HepG2 (cell line): ENCODE data around the gene TTLL13. TPM values are rescaled to one million over a fixed set of nuclear protein-coding genes. Genes with fewer than 3 reads are reported as not detected.
A peak's percentile ranks its signal among the peaks of the same experiment; 100 is the strongest.

Source experiments
- CENPX ChIP-seq: sonication (generic); formaldehyde crosslinking; IDR thresholded peaks from 2 replicates; pipeline ENCODE4 v1.9.0; 2021; ENCODE audit warnings: mild to moderate bottlenecking, missing genetic modification reagents, moderate library complexity
- HDAC1 ChIP-seq: sonication (generic); formaldehyde crosslinking; IDR thresholded peaks from 2 replicates; pipeline ENCODE4 v1.5.1; 2020; ENCODE audit warnings: mild to moderate bottlenecking, missing genetic modification reagents
- JUND ChIP-seq: sonication (generic); formaldehyde crosslinking; IDR thresholded peaks from 2 replicates; pipeline ENCODE4 v1.8.0; 2022; ENCODE audit warnings: mild to moderate bottlenecking, missing genetic modification reagents
- KLF16 ChIP-seq, 2 experiments: sonication (generic) in 1 of 2; formaldehyde crosslinking in 1 of 2; IDR thresholded peaks; 2 replicates each; pipeline versions ENCODE4 v1.6.1 to v1.8.0; 2016 to 2023; ENCODE audit warnings: missing genetic modification reagents in 2 of 2, missing compliant biosample characterization in 1 of 2
- POLR2A ChIP-seq, 2 experiments: IDR thresholded peaks; 2 replicates each; pipeline ENCODE4 v1.6.1; 2011; ENCODE audit warnings: low read depth in 2 of 2, low read length in 2 of 2, mild to moderate bottlenecking in 1 of 2, moderate library complexity in 1 of 2; ENCODE audit not compliant: insufficient read depth in 1 of 2
- SP4 ChIP-seq: sonication (generic); formaldehyde crosslinking; IDR thresholded peaks from 2 replicates; pipeline ENCODE4 v1.8.1; 2023; ENCODE audit warnings: mild to moderate bottlenecking, missing genetic modification reagents
- THAP11 ChIP-seq: IDR thresholded peaks from 2 replicates; pipeline ENCODE4 v1.6.1; 2016; ENCODE audit warnings: missing biosample characterization, missing genetic modification reagents
- YEATS4 ChIP-seq: sonication (generic); formaldehyde crosslinking; IDR thresholded peaks from 2 replicates; pipeline ENCODE4 v1.4.0; 2020; ENCODE audit warnings: missing genetic modification reagents, borderline replicate concordance
- ZFYVE20 ChIP-seq: sonication (generic); formaldehyde crosslinking; IDR thresholded peaks from 2 replicates; pipeline ENCODE4 v1.8.0; 2023; ENCODE audit warnings: low read depth, mild to moderate bottlenecking, moderate library complexity, missing genetic modification reagents, borderline replicate concordance
- ZNF138 ChIP-seq: sonication (generic); formaldehyde crosslinking; IDR thresholded peaks from 2 replicates; pipeline ENCODE4 v1.5.0; 2020; ENCODE audit warnings: mild to moderate bottlenecking, low read depth, missing genetic modification reagents
- ZNF326 ChIP-seq: sonication (generic); formaldehyde crosslinking; IDR thresholded peaks from 2 replicates; pipeline ENCODE4 v1.4.0; 2020; ENCODE audit warnings: missing genetic modification reagents, borderline replicate concordance
- ZNF451 ChIP-seq: sonication (generic); formaldehyde crosslinking; IDR thresholded peaks from 2 replicates; pipeline ENCODE4 v1.5.0; 2020; ENCODE audit warnings: mild to moderate bottlenecking, missing genetic modification reagents
- polyA plus RNA-seq, 8 experiments: library from polyadenylated mRNA; depleted of rRNA in 3 of 8; stranded (reverse) in 7 of 8; unstranded in 1 of 8; fragments of >200 nt; fragmentation: Illumina TruSeq in 4 of 8; extraction: Trizol in 4 of 8; gene quantifications; 2 replicates each; pipeline versions ENCODE4 v1.2.1 to v1.2.3, GENCODE V29; 2011 to 2016; ENCODE audit warnings: low read depth in 4 of 8, missing spikeins in 1 of 8, mixed read lengths in 1 of 8; ENCODE audit not compliant: insufficient read depth in 1 of 8
- total RNA-seq, 5 experiments: library from RNA; depleted of rRNA; stranded (reverse); fragments of >200 nt; fragmentation: Illumina TruSeq; extraction: Trizol; gene quantifications; 2 replicates each; pipeline ENCODE4 v1.2.3, GENCODE V29; 2016; ENCODE audit warnings: low read depth in 1 of 5
- TF ChIP-seq, protein P1 (sequence below): sonication (generic); formaldehyde crosslinking; IDR thresholded peaks from 2 replicates; pipeline ENCODE4 v1.4.0; 2020; ENCODE audit warnings: mild to moderate bottlenecking, missing genetic modification reagents
- TF ChIP-seq, protein P2 (sequence below): sonication (generic); formaldehyde crosslinking; IDR thresholded peaks from 2 replicates; pipeline ENCODE4 v1.4.0; 2020; ENCODE audit warnings: mild to moderate bottlenecking, missing genetic modification reagents, borderline replicate concordance
- TF ChIP-seq, protein P3 (sequence below): sonication (generic); formaldehyde crosslinking; IDR thresholded peaks from 2 replicates; pipeline ENCODE4 v1.9.0; 2021; ENCODE audit warnings: missing genetic modification reagents, mild to moderate bottlenecking, borderline replicate concordance
- TF ChIP-seq, protein P4 (sequence below): sonication (generic); formaldehyde crosslinking; IDR thresholded peaks from 2 replicates; pipeline ENCODE4 v1.5.0; 2020; ENCODE audit warnings: mild to moderate bottlenecking, missing genetic modification reagents
- TF ChIP-seq, protein P5 (sequence below): sonication (generic); formaldehyde crosslinking; IDR thresholded peaks from 2 replicates; pipeline ENCODE4 v1.4.0; 2020; ENCODE audit warnings: mild to moderate bottlenecking, missing genetic modification reagents

Gene TTLL13
- total and polyA plus RNA-seq, 2 of the 13 experiments (the other 11 are each of a cell fraction or from before 2014, with no cell fraction given): 0.07 to 0.29 TPM

DNA sequence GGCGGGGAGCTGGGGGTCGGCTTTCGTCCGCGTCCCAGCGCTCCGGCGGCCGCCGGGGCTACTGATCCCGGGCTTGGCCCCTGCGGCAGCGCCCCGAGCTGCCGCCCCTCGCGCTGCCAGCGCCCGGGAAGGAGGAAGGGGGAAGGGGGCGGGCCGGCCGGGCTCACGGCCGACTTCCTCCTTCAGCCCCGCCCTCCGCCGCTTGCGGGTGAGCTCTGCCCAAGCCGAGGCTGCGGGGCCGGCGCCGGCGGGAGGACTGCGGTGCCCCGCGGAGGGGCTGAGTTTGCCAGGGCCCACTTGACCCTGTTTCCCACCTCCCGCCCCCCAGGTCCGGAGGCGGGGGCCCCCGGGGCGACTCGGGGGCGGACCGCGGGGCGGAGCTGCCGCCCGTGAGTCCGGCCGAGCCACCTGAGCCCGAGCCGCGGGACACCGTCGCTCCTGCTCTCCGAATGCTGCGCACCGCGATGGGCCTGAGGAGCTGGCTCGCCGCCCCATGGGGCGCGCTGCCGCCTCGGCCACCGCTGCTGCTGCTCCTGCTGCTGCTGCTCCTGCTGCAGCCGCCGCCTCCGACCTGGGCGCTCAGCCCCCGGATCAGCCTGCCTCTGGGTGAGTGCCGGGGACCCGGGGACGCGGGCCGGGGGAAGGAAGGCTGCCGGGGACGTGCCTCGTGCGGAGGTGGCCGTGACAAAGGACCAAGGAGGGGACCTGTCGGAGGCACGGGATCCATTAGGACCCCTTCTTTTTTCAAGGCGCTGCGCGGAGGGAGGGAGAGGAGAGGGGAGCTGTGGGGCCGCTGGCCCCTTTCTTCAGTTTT is 48.0 kb upstream of the TTLL13 start, which contains the start of gene SEMA4B (continued):
- TF ChIP-seq, protein P1, sequence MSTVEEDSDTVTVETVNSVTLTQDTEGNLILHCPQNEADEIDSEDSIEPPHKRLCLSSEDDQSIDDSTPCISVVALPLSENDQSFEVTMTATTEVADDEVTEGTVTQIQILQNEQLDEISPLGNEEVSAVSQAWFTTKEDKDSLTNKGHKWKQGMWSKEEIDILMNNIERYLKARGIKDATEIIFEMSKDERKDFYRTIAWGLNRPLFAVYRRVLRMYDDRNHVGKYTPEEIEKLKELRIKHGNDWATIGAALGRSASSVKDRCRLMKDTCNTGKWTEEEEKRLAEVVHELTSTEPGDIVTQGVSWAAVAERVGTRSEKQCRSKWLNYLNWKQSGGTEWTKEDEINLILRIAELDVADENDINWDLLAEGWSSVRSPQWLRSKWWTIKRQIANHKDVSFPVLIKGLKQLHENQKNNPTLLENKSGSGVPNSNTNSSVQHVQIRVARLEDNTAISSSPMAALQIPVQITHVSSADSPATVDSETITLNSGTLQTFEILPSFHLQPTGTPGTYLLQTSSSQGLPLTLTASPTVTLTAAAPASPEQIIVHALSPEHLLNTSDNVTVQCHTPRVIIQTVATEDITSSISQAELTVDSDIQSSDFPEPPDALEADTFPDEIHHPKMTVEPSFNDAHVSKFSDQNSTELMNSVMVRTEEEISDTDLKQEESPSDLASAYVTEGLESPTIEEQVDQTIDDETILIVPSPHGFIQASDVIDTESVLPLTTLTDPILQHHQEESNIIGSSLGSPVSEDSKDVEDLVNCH (CRISPR knock-in tag): no peak
- TF ChIP-seq, protein P2, sequence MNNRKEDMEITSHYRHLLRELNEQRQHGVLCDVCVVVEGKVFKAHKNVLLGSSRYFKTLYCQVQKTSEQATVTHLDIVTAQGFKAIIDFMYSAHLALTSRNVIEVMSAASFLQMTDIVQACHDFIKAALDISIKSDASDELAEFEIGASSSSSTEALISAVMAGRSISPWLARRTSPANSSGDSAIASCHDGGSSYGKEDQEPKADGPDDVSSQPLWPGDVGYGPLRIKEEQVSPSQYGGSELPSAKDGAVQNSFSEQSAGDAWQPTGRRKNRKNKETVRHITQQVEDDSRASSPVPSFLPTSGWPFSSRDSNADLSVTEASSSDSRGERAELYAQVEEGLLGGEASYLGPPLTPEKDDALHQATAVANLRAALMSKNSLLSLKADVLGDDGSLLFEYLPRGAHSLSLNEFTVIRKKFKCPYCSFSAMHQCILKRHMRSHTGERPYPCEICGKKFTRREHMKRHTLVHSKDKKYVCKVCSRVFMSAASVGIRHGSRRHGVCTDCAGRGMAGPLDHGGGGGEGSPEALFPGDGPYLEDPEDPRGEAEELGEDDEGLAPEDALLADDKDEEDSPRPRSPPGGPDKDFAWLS (CRISPR knock-in tag): no peak
- TF ChIP-seq THAP11 (CRISPR knock-in tag) (0 out of 2 replicates have a peak, but pooled peaks have one; percentile 13), ZNF138 (CRISPR knock-in tag) (0 out of 2 replicates have a peak, but pooled peaks have one; percentile 14), CENPX (CRISPR knock-in tag) (no peak), ZFYVE20 (0 out of 2 replicates have a peak, but pooled peaks have one; percentile 58), YEATS4 (CRISPR knock-in tag) (0 out of 2 replicates have a peak, but pooled peaks have one; percentile 46), ZNF326 (CRISPR knock-in tag) (no peak), POLR2A (IDR thresholded peaks at IDR 0.05; ENCODE audit: insufficient read depth in 1 of 2, low read depth in 2 of 2, low read length in 2 of 2) (peak in 1 of 2 experiments; percentile 73; a peak in 3 of 4 replicates), ZNF451 (CRISPR knock-in tag) (no peak), HDAC1 (peak; percentile 45), KLF16 (CRISPR knock-in tag; IDR thresholded peaks at IDR 0.05) (peak in 1 of 2 experiments; percentile 31; a peak in 1 of 4 replicates), JUND (CRISPR knock-in tag) (no peak), SP4 (peak; percentile 4; the same call in 1 of the 2 replicates)
- TF ChIP-seq, protein P3, sequence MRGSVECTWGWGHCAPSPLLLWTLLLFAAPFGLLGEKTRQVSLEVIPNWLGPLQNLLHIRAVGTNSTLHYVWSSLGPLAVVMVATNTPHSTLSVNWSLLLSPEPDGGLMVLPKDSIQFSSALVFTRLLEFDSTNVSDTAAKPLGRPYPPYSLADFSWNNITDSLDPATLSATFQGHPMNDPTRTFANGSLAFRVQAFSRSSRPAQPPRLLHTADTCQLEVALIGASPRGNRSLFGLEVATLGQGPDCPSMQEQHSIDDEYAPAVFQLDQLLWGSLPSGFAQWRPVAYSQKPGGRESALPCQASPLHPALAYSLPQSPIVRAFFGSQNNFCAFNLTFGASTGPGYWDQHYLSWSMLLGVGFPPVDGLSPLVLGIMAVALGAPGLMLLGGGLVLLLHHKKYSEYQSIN (CRISPR knock-in tag): no peak
- TF ChIP-seq, protein P4, sequence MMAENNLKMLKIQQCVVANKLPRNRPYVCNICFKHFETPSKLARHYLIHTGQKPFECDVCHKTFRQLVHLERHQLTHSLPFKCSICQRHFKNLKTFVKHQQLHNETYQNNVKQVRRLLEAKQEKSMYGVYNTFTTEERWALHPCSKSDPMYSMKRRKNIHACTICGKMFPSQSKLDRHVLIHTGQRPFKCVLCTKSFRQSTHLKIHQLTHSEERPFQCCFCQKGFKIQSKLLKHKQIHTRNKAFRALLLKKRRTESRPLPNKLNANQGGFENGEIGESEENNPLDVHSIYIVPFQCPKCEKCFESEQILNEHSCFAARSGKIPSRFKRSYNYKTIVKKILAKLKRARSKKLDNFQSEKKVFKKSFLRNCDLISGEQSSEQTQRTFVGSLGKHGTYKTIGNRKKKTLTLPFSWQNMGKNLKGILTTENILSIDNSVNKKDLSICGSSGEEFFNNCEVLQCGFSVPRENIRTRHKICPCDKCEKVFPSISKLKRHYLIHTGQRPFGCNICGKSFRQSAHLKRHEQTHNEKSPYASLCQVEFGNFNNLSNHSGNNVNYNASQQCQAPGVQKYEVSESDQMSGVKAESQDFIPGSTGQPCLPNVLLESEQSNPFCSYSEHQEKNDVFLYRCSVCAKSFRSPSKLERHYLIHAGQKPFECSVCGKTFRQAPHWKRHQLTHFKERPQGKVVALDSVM (CRISPR knock-in tag): peak; percentile 27; the same call in 1 of the 2 replicates
- TF ChIP-seq, protein P5, sequence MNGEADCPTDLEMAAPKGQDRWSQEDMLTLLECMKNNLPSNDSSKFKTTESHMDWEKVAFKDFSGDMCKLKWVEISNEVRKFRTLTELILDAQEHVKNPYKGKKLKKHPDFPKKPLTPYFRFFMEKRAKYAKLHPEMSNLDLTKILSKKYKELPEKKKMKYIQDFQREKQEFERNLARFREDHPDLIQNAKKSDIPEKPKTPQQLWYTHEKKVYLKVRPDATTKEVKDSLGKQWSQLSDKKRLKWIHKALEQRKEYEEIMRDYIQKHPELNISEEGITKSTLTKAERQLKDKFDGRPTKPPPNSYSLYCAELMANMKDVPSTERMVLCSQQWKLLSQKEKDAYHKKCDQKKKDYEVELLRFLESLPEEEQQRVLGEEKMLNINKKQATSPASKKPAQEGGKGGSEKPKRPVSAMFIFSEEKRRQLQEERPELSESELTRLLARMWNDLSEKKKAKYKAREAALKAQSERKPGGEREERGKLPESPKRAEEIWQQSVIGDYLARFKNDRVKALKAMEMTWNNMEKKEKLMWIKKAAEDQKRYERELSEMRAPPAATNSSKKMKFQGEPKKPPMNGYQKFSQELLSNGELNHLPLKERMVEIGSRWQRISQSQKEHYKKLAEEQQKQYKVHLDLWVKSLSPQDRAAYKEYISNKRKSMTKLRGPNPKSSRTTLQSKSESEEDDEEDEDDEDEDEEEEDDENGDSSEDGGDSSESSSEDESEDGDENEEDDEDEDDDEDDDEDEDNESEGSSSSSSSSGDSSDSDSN (CRISPR knock-in tag): peak; percentile 83
